GM23338 (cell line): ENCODE results near the gene TXNDC12. TPM values are rescaled to one million over a fixed set of nuclear protein-coding genes. Genes with fewer than 3 reads are reported as not detected.

ENCODE experiments used
- ATAC-seq: fragments of 200-7000 bp; cut with Tn5 transposase; 3 replicates; pipeline ENCODE4 v1.9.1; 2020
- DNase-seq: peaks from one replicate; pipeline ENCODE4 v3.0.0-alpha.2; 2015; ENCODE audit warnings: low spot score
- H2AFZ ChIP-seq: fragments of 200-600 bp; sonication (generic); 2 replicates; pipeline ENCODE4 v1.8.0; 2016; ENCODE audit warnings: antibody characterized with exemption, mild to moderate bottlenecking, moderate library complexity
- H3F3A ChIP-seq: fragments of 200-600 bp; sonication (generic); replicated peaks from 2 replicates; pipeline ENCODE4 v1.8.0; 2017; ENCODE audit warnings: antibody characterized with exemption, mixed run types, low read depth
- H3K27ac ChIP-seq: fragments of 200-600 bp; sonication (generic); 2 replicates; pipeline ENCODE4 v1.6.1; 2016; ENCODE audit warnings: low read depth
- H3K27me3 ChIP-seq: fragments of 200-600 bp; sonication (generic); 2 replicates; pipeline ENCODE4 v1.8.0; 2016; ENCODE audit warnings: mild to moderate bottlenecking, mixed run types, moderate library complexity; ENCODE audit not compliant: insufficient read depth
- H3K36me3 ChIP-seq: fragments of 200-600 bp; sonication (generic); 2 replicates; pipeline ENCODE4 v1.8.0; 2016; ENCODE audit warnings: mild to moderate bottlenecking; ENCODE audit not compliant: insufficient read depth
- H3K4me1 ChIP-seq: fragments of 200-600 bp; sonication (generic); 2 replicates; pipeline ENCODE4 v1.8.0; 2016; ENCODE audit warnings: mild to moderate bottlenecking, moderate library complexity; ENCODE audit not compliant: insufficient read depth
- H3K4me2 ChIP-seq: fragments of 200-600 bp; sonication (generic); 2 replicates; pipeline ENCODE4 v1.7.1; 2017; ENCODE audit warnings: mixed run types
- H3K4me3 ChIP-seq: fragments of 200-600 bp; sonication (generic); 2 replicates; pipeline ENCODE4 v1.6.1; 2016; ENCODE audit warnings: mixed run types
- H3K79me2 ChIP-seq: fragments of 200-600 bp; sonication (generic); replicated peaks from 2 replicates; pipeline ENCODE4 v1.8.0; 2017; ENCODE audit warnings: mild to moderate bottlenecking; ENCODE audit not compliant: insufficient read depth
- H3K9me2 ChIP-seq: fragments of 200-600 bp; sonication (generic); 2 replicates; pipeline ENCODE4 v1.8.0; 2017; ENCODE audit not compliant: insufficient read depth
- H4K20me1 ChIP-seq: fragments of 200-600 bp; sonication (generic); replicated peaks from 2 replicates; pipeline ENCODE4 v1.8.0; 2017; ENCODE audit warnings: mild to moderate bottlenecking; ENCODE audit not compliant: insufficient read depth
- H3K27ac Mint-ChIP-seq: 2 replicates; pipeline ENCODE4 v1.8.0; 2020; ENCODE audit warnings: inconsistent platforms, mild to moderate bottlenecking, moderate library complexity, mixed read lengths
- H3K27me3 Mint-ChIP-seq: 3 replicates; pipeline ENCODE4 v1.8.0; 2022; ENCODE audit warnings: low read depth, mild to moderate bottlenecking, moderate library complexity, mixed read lengths, inconsistent platforms; ENCODE audit not compliant: insufficient read depth, poor library complexity
- H3K36me3 Mint-ChIP-seq: 3 replicates; pipeline ENCODE4 v1.8.0; 2021; ENCODE audit warnings: low read depth, mild to moderate bottlenecking, inconsistent platforms, moderate library complexity, mixed read lengths
- H3K4me1 Mint-ChIP-seq: 3 replicates; pipeline ENCODE4 v1.8.0; 2020; ENCODE audit warnings: mild to moderate bottlenecking, inconsistent platforms, mixed read lengths
- H3K4me3 Mint-ChIP-seq: 3 replicates; pipeline ENCODE4 v1.8.0; 2021; ENCODE audit warnings: moderate library complexity, mild to moderate bottlenecking, inconsistent platforms, mixed read lengths
- H3K9me3 Mint-ChIP-seq: 3 replicates; pipeline ENCODE4 v1.8.0; 2020; ENCODE audit warnings: moderate library complexity, mild to moderate bottlenecking, inconsistent platforms, mixed read lengths
- CREB1 ChIP-seq: fragments of 250-450 bp; sonication (Bioruptor Pico); IDR thresholded peaks from 2 replicates; pipeline ENCODE4 v1.5.0; 2020; ENCODE audit warnings: low read depth, mild to moderate bottlenecking, moderate library complexity
- NANOG ChIP-seq: IDR thresholded peaks from 2 replicates; pipeline ENCODE4 v1.6.1; 2016; ENCODE audit warnings: antibody characterized with exemption, borderline replicate concordance
- STAT1 ChIP-seq: IDR thresholded peaks from one replicate; pipeline ENCODE4 v1.6.1; 2016; ENCODE audit warnings: antibody characterized with exemption; ENCODE audit not compliant: unreplicated experiment
- ZNF114 ChIP-seq: fragments of 250-450 bp; sonication (Bioruptor Pico); IDR thresholded peaks from 2 replicates; pipeline ENCODE4 v1.5.0; 2020; ENCODE audit warnings: mild to moderate bottlenecking, moderate library complexity
- ZNF331 ChIP-seq: fragments of 250-450 bp; sonication (Bioruptor Pico); IDR thresholded peaks from 2 replicates; pipeline ENCODE4 v1.5.0; 2020; ENCODE audit warnings: low read depth, mild to moderate bottlenecking, moderate library complexity
- ZNF462 ChIP-seq: fragments of 250-450 bp; sonication (Bioruptor Pico); IDR thresholded peaks from 2 replicates; pipeline ENCODE4 v1.5.0; 2020; ENCODE audit warnings: mild to moderate bottlenecking, moderate library complexity
- polyA plus RNA-seq: library from polyadenylated mRNA; unstranded; fragments of >200 nt; fragmentation: Nextera tagmentation; extraction: Ambion mirVana; gene quantifications from 2 replicates; pipeline ENCODE4 v1.2.1, GENCODE V29; 2016
- total RNA-seq: library from RNA; depleted of rRNA; stranded (reverse); fragments of >200 nt; shearing (Covaris generic); gene quantifications from 2 replicates; pipeline ENCODE4 v1.2.3, GENCODE V29; 2014
- TF ChIP-seq, protein P1 (sequence below): IDR thresholded peaks from 2 replicates; pipeline ENCODE4 v1.6.1; 2016; ENCODE audit warnings: antibody characterized with exemption
- TF ChIP-seq, protein P2 (sequence below), 2 experiments: fragments of 200-600 bp in 1 of 2; sonication (generic) in 1 of 2; conservative IDR thresholded peaks; 2 replicates each; pipeline versions ENCODE4 v1.5.1 to v1.6.1; 2016 to 2017; ENCODE audit warnings: antibody characterized with exemption in 2 of 2, low read depth in 2 of 2, mild to moderate bottlenecking in 2 of 2, moderate library complexity in 1 of 2

TXNDC12 gene
- total and polyA plus RNA-seq, 2 experiments from 2014 or later = 68.9 to 88.2 TPM

GRCh38 chr1:52057255-52057654 is 2.3 kb upstream of the TXNDC12 start:
- Histone ChIP-seq H3K36me3 (peaks cover 19% of the 10 kb centered on the region), H3K27ac (peak overlapping the region; percentile 95), H3K4me3 (peak overlapping the region; percentile 83), H3K27me3 (no peaks in the 10 kb centered on the region), H4K20me1 (peaks cover 11% of the 10 kb centered on the region; the same call in 1 of the 2 replicates), H3K79me2 (peaks cover 78% of the 10 kb centered on the region), H2AFZ (no peak overlapping the region), H3K4me2 (peak overlapping the region; percentile 92), H3F3A (no peaks in the 10 kb centered on the region; the same call in 1 of the 2 replicates), H3K4me1 (peaks cover 20% of the 10 kb centered on the region), H3K9me2 (no peaks in the 10 kb centered on the region)
- H3K36me3 Mint-ChIP-seq = peaks cover 49% of the 10 kb centered on the region
- H3K27ac Mint-ChIP-seq = peak overlapping the region; percentile 98
- TF ChIP-seq, protein P1, sequence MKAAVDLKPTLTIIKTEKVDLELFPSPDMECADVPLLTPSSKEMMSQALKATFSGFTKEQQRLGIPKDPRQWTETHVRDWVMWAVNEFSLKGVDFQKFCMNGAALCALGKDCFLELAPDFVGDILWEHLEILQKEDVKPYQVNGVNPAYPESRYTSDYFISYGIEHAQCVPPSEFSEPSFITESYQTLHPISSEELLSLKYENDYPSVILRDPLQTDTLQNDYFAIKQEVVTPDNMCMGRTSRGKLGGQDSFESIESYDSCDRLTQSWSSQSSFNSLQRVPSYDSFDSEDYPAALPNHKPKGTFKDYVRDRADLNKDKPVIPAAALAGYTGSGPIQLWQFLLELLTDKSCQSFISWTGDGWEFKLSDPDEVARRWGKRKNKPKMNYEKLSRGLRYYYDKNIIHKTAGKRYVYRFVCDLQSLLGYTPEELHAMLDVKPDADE = no peak
- TF ChIP-seq ZNF462 (no peak), NANOG (no peak)
- H3K4me1 Mint-ChIP-seq = peaks cover 24% of the 10 kb centered on the region
- peak overlapping the region; percentile 98 for H3K4me3 Mint-ChIP-seq
- ATAC-seq = no peak
- H3K27me3 Mint-ChIP-seq = peaks cover 9% of the 10 kb centered on the region
- no peak for DNase-seq
- H3K9me3 Mint-ChIP-seq = no peaks in the 10 kb centered on the region

DNA sequence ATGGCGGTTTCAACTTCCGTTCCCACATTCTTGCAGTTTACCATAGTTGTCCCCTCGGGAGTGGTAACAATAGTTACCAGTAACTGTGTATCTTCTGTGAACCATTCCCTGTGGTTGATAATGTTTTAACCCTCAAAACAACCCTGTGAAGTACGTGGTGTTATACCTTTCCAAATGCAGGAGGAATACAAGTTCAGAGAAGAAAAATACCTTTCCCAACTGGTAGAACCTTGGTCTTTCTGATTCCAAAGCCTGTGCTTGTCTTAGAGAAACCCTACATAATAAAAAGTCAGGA is 1.9 kb upstream of the TXNDC12 start:
- Histone ChIP-seq H3K79me2 (peaks cover 81% of the 10 kb centered on the region), H3K27ac (peak overlapping the region; percentile 95), H3K4me2 (peak overlapping the region; percentile 92), H4K20me1 (peaks cover 14% of the 10 kb centered on the region; the same call in 1 of the 2 replicates), H3K27me3 (no peaks in the 10 kb centered on the region), H3K36me3 (peaks cover 18% of the 10 kb centered on the region), H2AFZ (no peak overlapping the region), H3K4me1 (peaks cover 20% of the 10 kb centered on the region), H3K9me2 (no peaks in the 10 kb centered on the region), H3F3A (no peaks in the 10 kb centered on the region; the same call in 1 of the 2 replicates), H3K4me3 (peak overlapping the region; percentile 83)
- Mint-ChIP-seq H3K4me3 (peak overlapping the region; percentile 98), H3K9me3 (no peaks in the 10 kb centered on the region), H3K36me3 (peaks cover 49% of the 10 kb centered on the region), H3K27me3 (peaks cover 9% of the 10 kb centered on the region), H3K27ac (peak overlapping the region; percentile 98), H3K4me1 (peaks cover 24% of the 10 kb centered on the region)
- ATAC-seq (no peak), DNase-seq (no peak)
- TF ChIP-seq CREB1 = no peak
- TF ChIP-seq, protein P2, sequence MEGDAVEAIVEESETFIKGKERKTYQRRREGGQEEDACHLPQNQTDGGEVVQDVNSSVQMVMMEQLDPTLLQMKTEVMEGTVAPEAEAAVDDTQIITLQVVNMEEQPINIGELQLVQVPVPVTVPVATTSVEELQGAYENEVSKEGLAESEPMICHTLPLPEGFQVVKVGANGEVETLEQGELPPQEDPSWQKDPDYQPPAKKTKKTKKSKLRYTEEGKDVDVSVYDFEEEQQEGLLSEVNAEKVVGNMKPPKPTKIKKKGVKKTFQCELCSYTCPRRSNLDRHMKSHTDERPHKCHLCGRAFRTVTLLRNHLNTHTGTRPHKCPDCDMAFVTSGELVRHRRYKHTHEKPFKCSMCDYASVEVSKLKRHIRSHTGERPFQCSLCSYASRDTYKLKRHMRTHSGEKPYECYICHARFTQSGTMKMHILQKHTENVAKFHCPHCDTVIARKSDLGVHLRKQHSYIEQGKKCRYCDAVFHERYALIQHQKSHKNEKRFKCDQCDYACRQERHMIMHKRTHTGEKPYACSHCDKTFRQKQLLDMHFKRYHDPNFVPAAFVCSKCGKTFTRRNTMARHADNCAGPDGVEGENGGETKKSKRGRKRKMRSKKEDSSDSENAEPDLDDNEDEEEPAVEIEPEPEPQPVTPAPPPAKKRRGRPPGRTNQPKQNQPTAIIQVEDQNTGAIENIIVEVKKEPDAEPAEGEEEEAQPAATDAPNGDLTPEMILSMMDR (conservative IDR thresholded peaks at IDR 0.05; ENCODE audit: low read depth in 2 of 2) = no peak
- TF ChIP-seq, protein P1 = no peak
- TF ChIP-seq STAT1 = no peak
- TF ChIP-seq ZNF114 = no peak
- TF ChIP-seq ZNF331 (CRISPR knock-in tag) = no peak
